ENCODE data around the gene NARF.

DNA sequence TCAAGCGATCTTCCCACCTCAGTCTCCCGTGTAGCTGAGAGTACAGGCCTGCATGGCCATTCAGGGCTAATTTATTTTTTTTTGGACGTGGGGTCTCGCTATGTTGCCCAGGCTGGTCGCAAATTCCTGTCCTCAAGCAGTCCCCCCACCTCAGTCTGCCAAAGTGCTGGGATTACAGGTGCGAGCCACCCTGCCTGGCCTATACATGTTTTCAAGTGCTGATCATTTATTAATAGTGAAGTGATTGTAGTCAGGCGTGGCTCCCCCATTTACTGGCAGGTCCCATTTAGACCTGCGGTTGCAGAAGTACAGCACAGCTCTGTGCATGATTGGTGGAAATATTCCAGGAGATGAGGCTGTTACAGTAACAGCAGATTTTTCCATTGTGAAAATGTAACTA is 69.4 kb downstream of the NARF start:
- TF ChIP-seq, protein P1, sequence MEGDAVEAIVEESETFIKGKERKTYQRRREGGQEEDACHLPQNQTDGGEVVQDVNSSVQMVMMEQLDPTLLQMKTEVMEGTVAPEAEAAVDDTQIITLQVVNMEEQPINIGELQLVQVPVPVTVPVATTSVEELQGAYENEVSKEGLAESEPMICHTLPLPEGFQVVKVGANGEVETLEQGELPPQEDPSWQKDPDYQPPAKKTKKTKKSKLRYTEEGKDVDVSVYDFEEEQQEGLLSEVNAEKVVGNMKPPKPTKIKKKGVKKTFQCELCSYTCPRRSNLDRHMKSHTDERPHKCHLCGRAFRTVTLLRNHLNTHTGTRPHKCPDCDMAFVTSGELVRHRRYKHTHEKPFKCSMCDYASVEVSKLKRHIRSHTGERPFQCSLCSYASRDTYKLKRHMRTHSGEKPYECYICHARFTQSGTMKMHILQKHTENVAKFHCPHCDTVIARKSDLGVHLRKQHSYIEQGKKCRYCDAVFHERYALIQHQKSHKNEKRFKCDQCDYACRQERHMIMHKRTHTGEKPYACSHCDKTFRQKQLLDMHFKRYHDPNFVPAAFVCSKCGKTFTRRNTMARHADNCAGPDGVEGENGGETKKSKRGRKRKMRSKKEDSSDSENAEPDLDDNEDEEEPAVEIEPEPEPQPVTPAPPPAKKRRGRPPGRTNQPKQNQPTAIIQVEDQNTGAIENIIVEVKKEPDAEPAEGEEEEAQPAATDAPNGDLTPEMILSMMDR (IDR thresholded peaks at IDR 0.05): no peak
- no peak for TF ChIP-seq POLR2A (IDR thresholded peaks at IDR 0.05)
- TF ChIP-seq EP300 (IDR thresholded peaks at IDR 0.05): no peak
- no peak for TF ChIP-seq POLR2AphosphoS5 (IDR thresholded peaks at IDR 0.05)
